Measurements from ENCODE around the gene OSCAR.

DNA sequence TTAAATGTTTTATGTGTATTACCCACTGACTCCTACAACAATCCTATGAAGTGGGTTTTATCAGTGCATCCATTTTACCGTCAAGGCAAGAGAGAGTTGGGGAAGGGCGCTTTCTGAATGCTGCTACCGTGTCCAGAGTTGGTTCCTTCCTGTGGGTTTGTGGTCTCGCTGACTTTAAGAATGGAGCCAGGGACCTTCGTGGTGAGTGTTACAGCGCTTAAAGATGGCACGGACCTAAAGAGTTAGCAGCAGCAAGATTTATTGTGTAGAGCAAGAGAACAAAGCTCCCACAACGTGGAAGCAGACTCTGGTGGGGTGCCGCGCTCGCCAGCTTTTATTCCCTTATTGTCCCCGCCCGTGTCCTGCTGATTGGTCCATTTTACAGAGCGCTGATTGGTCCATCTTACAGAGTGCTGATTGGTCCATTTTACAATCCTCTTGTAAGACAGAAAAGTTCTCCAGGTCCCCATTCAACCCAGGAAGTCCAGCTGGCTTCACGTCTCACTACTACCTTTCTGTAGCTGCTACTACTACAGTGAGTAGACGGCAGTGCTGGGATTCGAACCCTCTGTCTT is 6.1 kb downstream of the OSCAR start:
- TF ChIP-seq, protein P1, sequence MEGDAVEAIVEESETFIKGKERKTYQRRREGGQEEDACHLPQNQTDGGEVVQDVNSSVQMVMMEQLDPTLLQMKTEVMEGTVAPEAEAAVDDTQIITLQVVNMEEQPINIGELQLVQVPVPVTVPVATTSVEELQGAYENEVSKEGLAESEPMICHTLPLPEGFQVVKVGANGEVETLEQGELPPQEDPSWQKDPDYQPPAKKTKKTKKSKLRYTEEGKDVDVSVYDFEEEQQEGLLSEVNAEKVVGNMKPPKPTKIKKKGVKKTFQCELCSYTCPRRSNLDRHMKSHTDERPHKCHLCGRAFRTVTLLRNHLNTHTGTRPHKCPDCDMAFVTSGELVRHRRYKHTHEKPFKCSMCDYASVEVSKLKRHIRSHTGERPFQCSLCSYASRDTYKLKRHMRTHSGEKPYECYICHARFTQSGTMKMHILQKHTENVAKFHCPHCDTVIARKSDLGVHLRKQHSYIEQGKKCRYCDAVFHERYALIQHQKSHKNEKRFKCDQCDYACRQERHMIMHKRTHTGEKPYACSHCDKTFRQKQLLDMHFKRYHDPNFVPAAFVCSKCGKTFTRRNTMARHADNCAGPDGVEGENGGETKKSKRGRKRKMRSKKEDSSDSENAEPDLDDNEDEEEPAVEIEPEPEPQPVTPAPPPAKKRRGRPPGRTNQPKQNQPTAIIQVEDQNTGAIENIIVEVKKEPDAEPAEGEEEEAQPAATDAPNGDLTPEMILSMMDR (conservative IDR thresholded peaks at IDR 0.05), result no peak
- TF ChIP-seq ZFX (IDR thresholded peaks at IDR 0.05), result no peak
